Ishikawa (cell line): ENCODE results near the gene SPP2.

Experiments
- CEBPB ChIP-seq: IDR thresholded peaks from 2 replicates; pipeline ENCODE4 v1.6.1; 2012
- CREB1 ChIP-seq: IDR thresholded peaks from 2 replicates; pipeline ENCODE4 v1.6.1; 2012; ENCODE audit warnings: low read depth
- EGR1 ChIP-seq: IDR thresholded peaks from 2 replicates; pipeline ENCODE4 v1.6.1; 2012
- EP300 ChIP-seq: IDR thresholded peaks from 2 replicates; pipeline ENCODE4 v1.6.1; 2012; ENCODE audit warnings: borderline replicate concordance
- FOXM1 ChIP-seq: IDR thresholded peaks from 2 replicates; pipeline ENCODE4 v1.6.1; 2012; ENCODE audit warnings: low read depth, borderline replicate concordance
- NFIC ChIP-seq: IDR thresholded peaks from 2 replicates; pipeline ENCODE4 v1.6.1; 2012
- RAD21 ChIP-seq: IDR thresholded peaks from 2 replicates; pipeline ENCODE4 v1.6.1; 2012; ENCODE audit warnings: low read depth
- TAF1 ChIP-seq: IDR thresholded peaks from 2 replicates; pipeline ENCODE4 v1.6.1; 2012; ENCODE audit warnings: low read depth, mild to moderate bottlenecking
- TCF12 ChIP-seq: IDR thresholded peaks from 2 replicates; pipeline ENCODE4 v1.6.1; 2012; ENCODE audit warnings: low read depth
- TEAD4 ChIP-seq: IDR thresholded peaks from 2 replicates; pipeline ENCODE4 v1.6.1; 2012
- YY1 ChIP-seq: IDR thresholded peaks from 2 replicates; pipeline ENCODE4 v1.6.1; 2012; ENCODE audit warnings: low read depth
- ZBTB7A ChIP-seq: IDR thresholded peaks from 2 replicates; pipeline ENCODE4 v1.6.1; 2012; ENCODE audit warnings: low read depth
- TF ChIP-seq, protein P1 (sequence below): IDR thresholded peaks from 2 replicates; pipeline ENCODE4 v1.6.1; 2012
- TF ChIP-seq, protein P2 (sequence below): IDR thresholded peaks from 2 replicates; pipeline ENCODE4 v1.6.1; 2012
- TF ChIP-seq, protein P3 (sequence below): IDR thresholded peaks from 2 replicates; pipeline ENCODE4 v1.6.1; 2012; ENCODE audit warnings: low read depth, mild to moderate bottlenecking

Gene SPP2

DNA sequence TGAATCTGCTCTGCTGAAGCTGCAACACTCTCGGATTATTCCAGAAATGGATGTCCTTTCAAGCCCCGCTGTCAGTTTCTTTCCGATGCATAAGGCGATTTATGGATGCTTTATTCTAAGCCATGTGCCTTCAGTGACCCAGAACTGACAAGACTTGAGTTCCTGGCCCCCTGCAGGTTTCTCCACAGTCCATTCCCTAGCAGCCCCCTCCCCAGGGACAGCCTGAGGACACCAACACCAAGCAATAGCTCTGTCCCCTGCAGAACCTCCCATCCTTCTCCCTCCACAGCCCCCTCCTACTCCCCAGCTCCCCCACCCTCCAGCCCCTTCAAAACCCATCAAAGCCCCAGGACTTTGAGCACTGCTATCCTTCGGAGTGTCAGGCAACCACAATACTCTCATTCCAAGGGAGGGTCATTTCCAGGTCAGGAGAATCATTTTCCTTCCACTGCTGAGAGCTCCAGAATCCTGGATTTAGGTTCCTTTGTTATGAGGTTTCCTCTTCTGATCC lies 24.6 kb upstream of the SPP2 start:
- TF ChIP-seq CREB1 = no peak
- no peak for TF ChIP-seq TAF1
- TF ChIP-seq RAD21 = no peak
- TF ChIP-seq ZBTB7A = no peak
- TF ChIP-seq FOXM1 = no peak
- TF ChIP-seq, protein P1, sequence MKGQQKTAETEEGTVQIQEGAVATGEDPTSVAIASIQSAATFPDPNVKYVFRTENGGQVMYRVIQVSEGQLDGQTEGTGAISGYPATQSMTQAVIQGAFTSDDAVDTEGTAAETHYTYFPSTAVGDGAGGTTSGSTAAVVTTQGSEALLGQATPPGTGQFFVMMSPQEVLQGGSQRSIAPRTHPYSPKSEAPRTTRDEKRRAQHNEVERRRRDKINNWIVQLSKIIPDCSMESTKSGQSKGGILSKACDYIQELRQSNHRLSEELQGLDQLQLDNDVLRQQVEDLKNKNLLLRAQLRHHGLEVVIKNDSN = no peak
- TF ChIP-seq NFIC = no peak
- TF ChIP-seq EP300 = no peak

DNA sequence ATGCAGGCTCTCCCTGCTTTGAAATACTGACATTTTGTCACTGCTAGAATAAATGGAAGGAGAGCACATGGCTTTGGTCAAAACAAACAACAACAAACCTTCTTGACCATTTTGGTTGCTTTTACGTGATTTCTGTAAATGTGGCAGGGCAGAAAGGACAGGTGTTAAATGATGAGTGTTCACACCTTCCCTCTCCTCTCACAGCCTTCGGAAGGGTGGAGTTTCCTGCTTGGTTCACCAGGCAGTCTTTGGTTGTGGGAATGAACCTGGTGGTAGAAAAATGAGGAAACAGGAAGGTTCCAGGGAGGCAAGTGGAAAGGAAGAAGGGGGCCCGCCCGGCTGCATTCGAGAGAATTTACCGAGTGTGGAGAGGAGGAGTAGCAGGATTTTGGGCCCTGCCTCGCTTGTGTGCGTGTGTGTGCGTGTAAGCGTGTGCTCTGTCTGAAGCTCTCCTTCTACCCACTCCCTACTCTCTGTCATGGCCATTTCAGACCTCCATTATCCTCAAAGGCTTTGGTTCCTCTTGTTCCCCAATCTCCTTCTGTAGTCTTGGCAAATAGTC lies 23.7 kb upstream of the SPP2 start:
- TF ChIP-seq EP300 = no peak
- no peak for TF ChIP-seq TEAD4
- TF ChIP-seq TAF1 = no peak
- TF ChIP-seq TCF12 = no peak
- TF ChIP-seq, protein P2, sequence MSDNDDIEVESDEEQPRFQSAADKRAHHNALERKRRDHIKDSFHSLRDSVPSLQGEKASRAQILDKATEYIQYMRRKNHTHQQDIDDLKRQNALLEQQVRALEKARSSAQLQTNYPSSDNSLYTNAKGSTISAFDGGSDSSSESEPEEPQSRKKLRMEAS = no peak
- TF ChIP-seq RAD21 = no peak
- TF ChIP-seq ZBTB7A = no peak
- TF ChIP-seq EGR1 = no peak

DNA sequence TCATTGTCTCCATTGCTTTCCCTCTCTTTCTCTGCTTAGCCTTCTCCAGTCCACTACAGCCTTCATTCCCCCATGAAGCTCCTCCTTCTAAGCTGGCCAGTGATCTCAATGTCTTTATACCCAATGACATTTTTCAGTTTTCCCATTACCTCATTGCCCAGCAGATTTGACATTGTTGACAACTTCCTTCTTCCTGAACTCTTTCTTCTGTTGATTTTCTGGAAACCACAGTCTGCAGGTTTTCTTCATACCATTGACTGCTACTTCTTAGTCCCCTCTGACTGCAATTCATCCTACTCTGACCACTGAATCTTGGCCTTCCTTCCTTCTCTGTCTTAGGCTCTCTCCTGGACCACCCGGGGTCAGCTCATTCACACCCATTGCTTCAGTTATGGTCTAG lies 22.9 kb upstream of the SPP2 start:
- no peak for TF ChIP-seq TAF1
- TF ChIP-seq, protein P2 = no peak
- no peak for TF ChIP-seq CREB1
- no peak for TF ChIP-seq RAD21
- TF ChIP-seq, protein P3, sequence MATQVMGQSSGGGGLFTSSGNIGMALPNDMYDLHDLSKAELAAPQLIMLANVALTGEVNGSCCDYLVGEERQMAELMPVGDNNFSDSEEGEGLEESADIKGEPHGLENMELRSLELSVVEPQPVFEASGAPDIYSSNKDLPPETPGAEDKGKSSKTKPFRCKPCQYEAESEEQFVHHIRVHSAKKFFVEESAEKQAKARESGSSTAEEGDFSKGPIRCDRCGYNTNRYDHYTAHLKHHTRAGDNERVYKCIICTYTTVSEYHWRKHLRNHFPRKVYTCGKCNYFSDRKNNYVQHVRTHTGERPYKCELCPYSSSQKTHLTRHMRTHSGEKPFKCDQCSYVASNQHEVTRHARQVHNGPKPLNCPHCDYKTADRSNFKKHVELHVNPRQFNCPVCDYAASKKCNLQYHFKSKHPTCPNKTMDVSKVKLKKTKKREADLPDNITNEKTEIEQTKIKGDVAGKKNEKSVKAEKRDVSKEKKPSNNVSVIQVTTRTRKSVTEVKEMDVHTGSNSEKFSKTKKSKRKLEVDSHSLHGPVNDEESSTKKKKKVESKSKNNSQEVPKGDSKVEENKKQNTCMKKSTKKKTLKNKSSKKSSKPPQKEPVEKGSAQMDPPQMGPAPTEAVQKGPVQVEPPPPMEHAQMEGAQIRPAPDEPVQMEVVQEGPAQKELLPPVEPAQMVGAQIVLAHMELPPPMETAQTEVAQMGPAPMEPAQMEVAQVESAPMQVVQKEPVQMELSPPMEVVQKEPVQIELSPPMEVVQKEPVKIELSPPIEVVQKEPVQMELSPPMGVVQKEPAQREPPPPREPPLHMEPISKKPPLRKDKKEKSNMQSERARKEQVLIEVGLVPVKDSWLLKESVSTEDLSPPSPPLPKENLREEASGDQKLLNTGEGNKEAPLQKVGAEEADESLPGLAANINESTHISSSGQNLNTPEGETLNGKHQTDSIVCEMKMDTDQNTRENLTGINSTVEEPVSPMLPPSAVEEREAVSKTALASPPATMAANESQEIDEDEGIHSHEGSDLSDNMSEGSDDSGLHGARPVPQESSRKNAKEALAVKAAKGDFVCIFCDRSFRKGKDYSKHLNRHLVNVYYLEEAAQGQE = no peak
- TF ChIP-seq TCF12 = no peak
- TF ChIP-seq, protein P1 = no peak
- no peak for TF ChIP-seq EGR1
- no peak for TF ChIP-seq NFIC
- TF ChIP-seq TEAD4 = no peak
- no peak for TF ChIP-seq ZBTB7A
- TF ChIP-seq FOXM1 = no peak
- TF ChIP-seq YY1 = no peak
- TF ChIP-seq CEBPB = no peak
- TF ChIP-seq EP300 = no peak

DNA sequence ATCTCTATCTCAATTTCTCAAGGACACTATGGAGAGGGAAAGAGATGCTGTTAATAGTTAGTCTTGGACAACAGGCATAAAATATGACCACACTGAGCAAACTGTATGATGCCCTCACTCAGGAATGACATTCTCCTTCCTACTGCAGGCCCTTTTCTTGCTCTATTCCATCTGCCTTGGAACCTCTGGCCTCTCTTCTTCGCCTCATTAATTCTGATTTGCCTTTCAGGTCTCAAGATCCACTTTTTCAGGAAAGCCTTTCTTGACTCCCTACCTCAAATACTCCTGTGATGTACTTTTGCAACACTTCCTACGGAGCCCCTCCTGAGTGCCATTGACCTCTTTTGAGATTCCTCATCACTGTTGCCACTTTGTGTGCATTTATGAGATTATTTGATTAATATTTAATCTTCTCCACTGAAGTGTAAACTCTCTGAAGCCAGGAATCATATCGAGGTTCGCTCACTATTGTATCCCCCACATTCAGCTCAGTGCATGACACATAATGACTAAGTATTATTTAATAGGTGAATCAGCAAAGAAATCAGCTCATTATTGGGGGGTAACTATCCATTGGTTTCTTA lies 21.3 kb upstream of the SPP2 start:
- TF ChIP-seq, protein P2 = no peak

DNA sequence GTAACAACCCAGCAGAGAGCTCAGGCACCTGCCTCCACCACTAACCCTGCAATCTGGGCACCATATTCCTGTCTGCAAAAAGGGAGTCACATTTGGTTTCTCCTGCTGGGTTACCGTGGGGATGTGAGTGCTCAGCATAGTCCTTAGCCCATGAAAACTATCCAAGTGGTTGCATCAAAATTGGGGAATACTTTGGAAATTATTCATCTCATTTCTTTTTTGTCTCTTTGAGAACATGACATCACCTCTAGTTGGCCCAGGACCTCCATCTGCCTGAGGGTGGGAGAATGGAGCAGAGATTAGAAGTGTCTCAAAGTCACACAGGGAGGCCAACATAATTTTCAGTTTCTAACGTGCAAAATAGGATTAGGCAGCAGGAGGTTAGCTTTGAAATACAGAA lies 19.3 kb upstream of the SPP2 start:
- TF ChIP-seq YY1 (no peak), FOXM1 (no peak), NFIC (no peak), TCF12 (no peak), TAF1 (no peak), CREB1 (no peak), TEAD4 (no peak), EP300 (no peak), CEBPB (no peak), RAD21 (no peak), ZBTB7A (no peak), EGR1 (no peak)
- TF ChIP-seq, protein P2 = no peak
- TF ChIP-seq, protein P1 = no peak
- TF ChIP-seq, protein P3 = no peak
